ENCODE data around the gene NBAS.
"Not testable (repeated sequence)": the region's sequence is repeated elsewhere in the genome, so short reads cannot be mapped to it uniquely, and the experiment has no call there.

Gene NBAS

GRCh38 chr2:15481000-15481399 is 80.1 kb downstream of the NBAS start:
- no peak for DNase-seq (ENCODE audit: low read depth in 1 of 2, low spot score in 1 of 2)

GRCh38 chr2:15480552-15480951 is 80.6 kb downstream of the NBAS start:
- no peak for DNase-seq (ENCODE audit: low read depth in 1 of 2, low spot score in 1 of 2)

GRCh38 chr2:15472876-15473275 is 88.3 kb downstream of the NBAS start:
- no peak for DNase-seq (ENCODE audit: low read depth in 1 of 2, low spot score in 1 of 2)

GRCh38 chr2:15472133-15472532 is 89.0 kb downstream of the NBAS start:
- no peak for DNase-seq (ENCODE audit: low read depth in 1 of 2, low spot score in 1 of 2)

GRCh38 chr2:15471606-15472005 is 89.5 kb downstream of the NBAS start:
- no peak for DNase-seq (ENCODE audit: low read depth in 1 of 2, low spot score in 1 of 2)

GRCh38 chr2:15460112-15460620 is 101.0 kb downstream of the NBAS start:
- no peak for DNase-seq (ENCODE audit: low read depth in 1 of 2, low spot score in 1 of 2)

GRCh38 chr2:15458277-15458676 is 102.9 kb downstream of the NBAS start:
- DNase-seq (ENCODE audit: low read depth in 1 of 2, low spot score in 1 of 2) = no peak

GRCh38 chr2:15457868-15458267 is 103.3 kb downstream of the NBAS start:
- DNase-seq (ENCODE audit: low read depth in 1 of 2, low spot score in 1 of 2) = no peak

- no peak for DNase-seq (ENCODE audit: low read depth in 1 of 2, low spot score in 1 of 2)
Observed at GRCh38 chr2:15456352-15456751, 104.8 kb downstream of the NBAS start.

GRCh38 chr2:15450808-15451207 is 110.3 kb downstream of the NBAS start:
- DNase-seq (ENCODE audit: low read depth in 1 of 2, low spot score in 1 of 2) = no peak

GRCh38 chr2:15449556-15450236 is 111.4 kb downstream of the NBAS start:
- no peak for DNase-seq (ENCODE audit: low read depth in 1 of 2, low spot score in 1 of 2)

- no peak for DNase-seq (ENCODE audit: low read depth in 1 of 2, low spot score in 1 of 2)
Observed at GRCh38 chr2:15448250-15448839, 112.8 kb downstream of the NBAS start.

GRCh38 chr2:15447381-15447780 is 113.8 kb downstream of the NBAS start:
- no peak for DNase-seq (ENCODE audit: low read depth in 1 of 2, low spot score in 1 of 2)

- no peak for DNase-seq (ENCODE audit: low read depth in 1 of 2, low spot score in 1 of 2)
Observed at GRCh38 chr2:15446961-15447360, 114.2 kb downstream of the NBAS start.

GRCh38 chr2:15445891-15446562 is 115.1 kb downstream of the NBAS start:
- no peak for DNase-seq (ENCODE audit: low read depth in 1 of 2, low spot score in 1 of 2)

- not testable (repeated sequence) for DNase-seq (ENCODE audit: low read depth in 1 of 2, low spot score in 1 of 2)
Observed at GRCh38 chr2:15439768-15440524, 121.2 kb downstream of the NBAS start.

- DNase-seq (ENCODE audit: low read depth in 1 of 2, low spot score in 1 of 2) = not testable (repeated sequence)
Observed at GRCh38 chr2:15439366-15439765, 121.8 kb downstream of the NBAS start.

- DNase-seq (ENCODE audit: low read depth in 1 of 2, low spot score in 1 of 2) = no peak
Observed at GRCh38 chr2:15436195-15436594, 124.9 kb downstream of the NBAS start.

GRCh38 chr2:15435474-15435873 is 125.7 kb downstream of the NBAS start:
- DNase-seq (ENCODE audit: low read depth in 1 of 2, low spot score in 1 of 2) = no peak

- DNase-seq (ENCODE audit: low read depth in 1 of 2, low spot score in 1 of 2) = no peak
Observed at GRCh38 chr2:15432642-15433256, 128.4 kb downstream of the NBAS start.

- no peak for DNase-seq (ENCODE audit: low read depth in 1 of 2, low spot score in 1 of 2)
Observed at GRCh38 chr2:15429032-15429431, 132.1 kb downstream of the NBAS start.
